ENCODE results near the gene MESD. TPM values are rescaled to one million over a fixed set of nuclear protein-coding genes. Genes with fewer than 3 reads are reported as not detected.
A peak's percentile ranks its signal among the peaks of the same experiment; 100 is the strongest.

MESD gene
- total and polyA plus RNA-seq, 11 donors, result 11.2 to 19.8 (median 14.8) TPM

GRCh38 chr15:80939216-80939615 is 50.4 kb downstream of the MESD start:
- Histone ChIP-seq H3K9me3 (no peaks in the 10 kb centered on the region), H3K36me3 (peaks cover 0 to 31% (median 23%) of the 10 kb centered on the region in 9 donors), H3K27ac (peak overlapping the region in 1 of 12 donors; percentile 46), H3K27me3 (no peaks in the 10 kb centered on the region), H3K4me1 (peaks cover 0 to 18% (median 8%) of the 10 kb centered on the region in 12 donors), H3K4me3 (no peak overlapping the region)
- ATAC-seq (no peak), DNase-seq (no peak)
- 93 to 100% (median 97%) methylated on average over 3 of the region's 3 CpGs for WGBS, 4 donors
- TF ChIP-seq POLR2A (IDR thresholded peaks at IDR 0.05) (no peak), CTCF (IDR thresholded peaks at IDR 0.05) (no peak)
- intact Hi-C loops (cut with DNase I), result no loop called here

- Histone ChIP-seq H3K27me3 (no peaks in the 10 kb centered on the region), H3K27ac (no peak overlapping the region), H3K9me3 (no peaks in the 10 kb centered on the region), H3K4me3 (no peak overlapping the region), H3K36me3 (peaks cover 0 to 26% (median 23%) of the 10 kb centered on the region in 9 donors), H3K4me1 (peaks cover 0 to 20% (median 8%) of the 10 kb centered on the region in 12 donors)
- no peak for ATAC-seq
- intact Hi-C loops (cut with DNase I), result no loop called here
- WGBS, 4 donors, result 96 to 99% (median 97%) methylated on average over 12 of the region's 12 CpGs
- DNase-seq, result no peak
- TF ChIP-seq POLR2A (IDR thresholded peaks at IDR 0.05) (no peak), CTCF (IDR thresholded peaks at IDR 0.05) (no peak)
Observed at GRCh38 chr15:80937718-80938117, 51.9 kb downstream of the MESD start.

- Histone ChIP-seq H3K9me3 (no peaks in the 10 kb centered on the region), H3K36me3 (peaks cover 0 to 18% (median 13%) of the 10 kb centered on the region in 9 donors), H3K27ac (peak overlapping the region in 1 of 12 donors; percentile 79), H3K4me3 (no peak overlapping the region), H3K27me3 (no peaks in the 10 kb centered on the region), H3K4me1 (peaks cover 0 to 25% (median 8%) of the 10 kb centered on the region in 12 donors)
- DNase-seq, result no peak
- no peak for ATAC-seq
- 85 to 90% (median 87%) methylated on average over 16 of the region's 16 CpGs for WGBS, 4 donors
- intact Hi-C loops (cut with DNase I), result no loop called here
- no peak for TF ChIP-seq POLR2A (IDR thresholded peaks at IDR 0.05)
- TF ChIP-seq CTCF (IDR thresholded peaks at IDR 0.05), result no peak
Observed at GRCh38 chr15:80936288-80937078, 53.1 kb downstream of the MESD start.

GRCh38 chr15:80934761-80935221 is 54.8 kb downstream of the MESD start:
- TF ChIP-seq CTCF (IDR thresholded peaks at IDR 0.05) (peak in 1 of 12 donors; percentile 8), POLR2A (IDR thresholded peaks at IDR 0.05) (no peak)
- ATAC-seq, result peak in 3 of 4 donors; percentile 56 to 61 (median 57)
- WGBS, 4 donors, result 66 to 79% (median 73%) methylated on average over 3 of the region's 3 CpGs
- Histone ChIP-seq H3K4me3 (no peak overlapping the region), H3K27ac (peak overlapping the region in 3 of 12 donors; percentile 16 to 79 (median 37)), H3K36me3 (peaks cover 0 to 12% (median 0%) of the 10 kb centered on the region in 9 donors), H3K9me3 (no peaks in the 10 kb centered on the region), H3K4me1 (peaks cover 0 to 25% (median 8%) of the 10 kb centered on the region in 12 donors), H3K27me3 (no peaks in the 10 kb centered on the region)
- intact Hi-C loops (cut with DNase I), result no loop called here
- peak in 1 of 5 donors; percentile 36 for DNase-seq

Measured in heart left ventricle (tissue), 16 donors.